GM21619 (cell line): Measurements from ENCODE around the gene TMEM179B.

Experiments
- ATAC-seq: cut with Tn5 transposase; IDR thresholded peaks from one replicate; pipeline ENCODE4 v1.9.1; 2021; ENCODE audit not compliant: unreplicated experiment

TMEM179B gene

GRCh38 chr11:62831520-62832335 lies 44.5 kb downstream of the TMEM179B start, which contains the start of gene STX5:
Gene STX5, minus strand, starts transcription at chr11:62832051. Its CDS starts 808 bp downstream, at chr11:62831243.
- peak; percentile 74 for ATAC-seq

GRCh38 chr11:62832336-62833234 lies 45.4 kb downstream of the TMEM179B start, which contains the start of gene TEX54:
Gene TEX54, minus strand, starts transcription at chr11:62832841.
- peak; percentile 13 for ATAC-seq

GRCh38 chr11:62835336-62835735 lies 48.1 kb downstream of the TMEM179B start:
- ATAC-seq: no peak

- peak; percentile 47 for ATAC-seq
Measured at GRCh38 chr11:62839050-62839945, 52.1 kb downstream of the TMEM179B start, which contains the start of gene WDR74. Gene WDR74, minus strand, starts transcription at chr11:62839590. Its CDS starts 20 bp downstream, at chr11:62839570.
